ENCODE data around the gene NKX2-4.

DNA sequence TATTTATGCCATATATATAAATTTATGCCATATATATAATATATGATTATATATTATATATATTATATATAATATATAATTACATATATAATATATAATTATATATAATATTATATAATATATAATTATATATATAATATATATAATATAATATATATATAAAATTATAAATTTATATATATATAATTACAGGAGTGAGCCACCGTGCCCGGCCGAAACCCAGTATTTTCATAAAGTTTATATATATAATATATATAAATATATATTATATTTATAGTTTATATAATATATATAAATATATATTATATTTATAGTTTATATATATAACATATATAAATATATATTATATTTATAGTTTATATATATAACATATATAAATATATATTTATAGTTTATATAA is 31.6 kb downstream of the NKX2-4 start:
- TF ChIP-seq, protein P1, sequence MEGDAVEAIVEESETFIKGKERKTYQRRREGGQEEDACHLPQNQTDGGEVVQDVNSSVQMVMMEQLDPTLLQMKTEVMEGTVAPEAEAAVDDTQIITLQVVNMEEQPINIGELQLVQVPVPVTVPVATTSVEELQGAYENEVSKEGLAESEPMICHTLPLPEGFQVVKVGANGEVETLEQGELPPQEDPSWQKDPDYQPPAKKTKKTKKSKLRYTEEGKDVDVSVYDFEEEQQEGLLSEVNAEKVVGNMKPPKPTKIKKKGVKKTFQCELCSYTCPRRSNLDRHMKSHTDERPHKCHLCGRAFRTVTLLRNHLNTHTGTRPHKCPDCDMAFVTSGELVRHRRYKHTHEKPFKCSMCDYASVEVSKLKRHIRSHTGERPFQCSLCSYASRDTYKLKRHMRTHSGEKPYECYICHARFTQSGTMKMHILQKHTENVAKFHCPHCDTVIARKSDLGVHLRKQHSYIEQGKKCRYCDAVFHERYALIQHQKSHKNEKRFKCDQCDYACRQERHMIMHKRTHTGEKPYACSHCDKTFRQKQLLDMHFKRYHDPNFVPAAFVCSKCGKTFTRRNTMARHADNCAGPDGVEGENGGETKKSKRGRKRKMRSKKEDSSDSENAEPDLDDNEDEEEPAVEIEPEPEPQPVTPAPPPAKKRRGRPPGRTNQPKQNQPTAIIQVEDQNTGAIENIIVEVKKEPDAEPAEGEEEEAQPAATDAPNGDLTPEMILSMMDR (IDR thresholded peaks at IDR 0.05; ENCODE audit: low read length), result no peak
- no peak for TF ChIP-seq EZH2 (IDR thresholded peaks at IDR 0.05; ENCODE audit: borderline replicate concordance, low read length)
